Cortex of kidney (tissue), 1 donor: ENCODE results near the gene TRPM3.
"Not testable (repeated sequence)": the region's sequence is repeated elsewhere in the genome, so short reads cannot be mapped to it uniquely, and the experiment has no call there.

Experiments used
- DNase-seq: peaks from one replicate; lab custom pipeline; 2025; lab: John Stamatoyannopoulos, UW

The TRPM3 gene

DNA sequence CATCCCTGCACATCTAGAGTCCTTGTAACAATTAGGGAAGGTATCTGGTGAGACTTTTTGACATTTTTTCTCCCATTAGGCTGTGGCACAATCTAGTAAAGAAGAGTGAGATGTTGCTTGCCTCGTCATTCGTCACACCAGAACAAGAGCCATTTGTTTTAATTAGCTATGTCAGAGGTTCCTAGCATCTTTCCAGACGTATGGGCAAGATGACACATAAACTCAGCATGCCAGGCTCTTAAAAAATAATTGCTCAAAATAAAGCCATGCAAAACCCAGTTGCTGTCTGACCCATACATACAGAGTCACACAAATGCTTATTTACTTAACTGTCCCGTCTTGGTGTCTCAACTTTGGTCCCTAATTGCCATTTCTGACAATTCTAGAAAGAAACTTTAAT, 125.9 kb downstream of the TRPM3 start:
- DNase-seq: no peak

DNA sequence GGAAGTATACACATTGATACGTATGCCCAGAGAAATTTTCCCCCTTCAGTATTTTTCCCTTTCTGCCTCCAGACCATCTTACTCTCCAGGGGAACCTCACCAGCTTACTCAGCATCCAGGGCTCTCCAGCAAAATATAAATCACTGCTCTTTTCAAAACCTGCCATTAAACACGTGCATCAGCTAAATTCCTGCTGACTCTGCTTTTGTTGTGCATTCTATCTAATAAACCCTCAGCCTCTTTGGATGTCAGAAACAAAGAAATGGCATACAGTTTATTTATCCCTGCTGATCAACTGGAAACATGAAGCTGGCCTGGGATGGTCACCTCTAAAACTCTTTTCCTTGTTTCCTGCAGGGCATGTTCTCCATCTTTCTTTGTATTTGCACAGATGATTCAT, 126.8 kb downstream of the TRPM3 start:
- DNase-seq: no peak

DNA sequence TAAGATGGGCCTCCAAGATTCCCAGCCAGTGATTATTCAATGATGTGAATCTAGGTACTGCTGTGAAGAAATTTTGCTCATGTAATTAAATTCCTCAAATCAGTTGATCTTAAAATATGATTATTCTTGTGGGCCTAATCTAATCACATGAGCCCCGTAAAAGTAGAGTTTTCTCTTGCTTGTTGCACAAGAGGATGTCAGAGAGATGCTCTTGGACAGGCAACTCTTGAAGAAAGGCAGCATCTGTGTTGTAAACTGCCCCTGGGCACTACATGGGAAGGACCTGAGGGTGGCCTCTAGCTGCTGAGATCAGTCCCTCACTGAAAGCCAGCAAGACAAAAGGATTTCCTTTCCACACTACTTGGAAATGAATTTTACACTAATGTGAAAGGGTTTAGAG, 132.9 kb downstream of the TRPM3 start:
- no peak for DNase-seq

DNA sequence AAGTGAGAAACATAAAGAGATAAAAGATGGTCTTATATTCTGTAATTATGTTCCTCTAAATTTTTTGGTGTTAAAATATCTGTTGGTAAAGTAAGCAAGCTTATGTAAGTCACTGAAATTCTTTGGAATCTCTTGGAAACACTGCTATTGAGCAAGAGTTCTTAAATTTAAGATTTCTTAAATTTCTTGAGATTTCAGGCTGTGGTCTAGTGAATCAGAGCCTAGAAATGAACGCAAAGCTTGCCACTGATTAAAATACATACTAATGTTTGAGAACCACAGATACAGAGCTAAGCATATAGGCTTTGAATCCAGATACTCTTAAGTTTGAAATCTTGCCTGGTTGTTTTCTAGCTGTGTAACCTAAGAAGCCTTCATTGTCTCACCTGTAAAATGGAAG, 133.4 kb downstream of the TRPM3 start:
- no peak for DNase-seq

DNA sequence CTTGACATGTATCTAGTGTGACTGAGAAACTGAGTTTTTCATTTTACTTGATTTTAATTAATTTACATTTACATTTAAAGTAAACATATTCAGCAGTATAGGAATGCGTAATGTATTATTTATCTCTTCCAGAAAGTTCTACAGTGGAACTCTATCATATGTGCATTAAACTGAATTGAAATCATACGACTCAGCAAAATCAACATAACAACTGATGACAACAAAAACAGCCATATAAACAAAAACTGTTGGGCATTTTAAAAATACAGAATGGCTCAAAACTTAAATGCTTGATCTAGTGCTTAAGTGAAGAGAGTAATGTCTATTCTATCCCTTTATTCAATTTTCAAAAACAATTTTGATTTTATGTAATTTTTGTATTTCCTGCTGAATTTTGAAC, 134.4 kb downstream of the TRPM3 start:
- no peak for DNase-seq

DNA sequence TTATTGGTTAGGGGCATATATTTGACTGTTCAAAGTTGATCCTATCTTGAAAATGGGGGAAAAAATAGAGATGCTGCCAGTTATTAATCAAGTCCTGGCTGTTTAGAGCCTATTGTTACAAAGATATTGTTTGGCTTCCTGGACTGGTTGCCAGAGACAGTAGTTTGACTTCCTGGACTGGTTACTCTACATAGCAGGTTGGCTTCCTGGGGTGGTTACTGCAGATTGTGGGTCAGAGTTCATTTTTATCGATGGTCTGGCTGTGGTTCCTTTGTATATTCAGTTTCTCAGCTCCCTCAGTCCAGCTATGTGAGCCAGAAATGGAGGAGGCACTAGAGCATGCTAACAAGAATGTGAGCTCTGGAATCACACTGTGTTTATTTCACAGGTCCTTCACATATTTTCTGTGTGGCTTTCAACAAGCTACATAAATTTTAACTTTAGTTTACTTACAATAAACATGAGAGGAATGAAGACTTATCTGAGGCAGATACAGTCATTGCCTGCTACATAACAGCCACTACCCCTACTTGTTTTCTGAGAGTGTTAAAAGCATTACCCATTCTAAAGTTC, 137.6 kb downstream of the TRPM3 start:
- no peak for DNase-seq

DNA sequence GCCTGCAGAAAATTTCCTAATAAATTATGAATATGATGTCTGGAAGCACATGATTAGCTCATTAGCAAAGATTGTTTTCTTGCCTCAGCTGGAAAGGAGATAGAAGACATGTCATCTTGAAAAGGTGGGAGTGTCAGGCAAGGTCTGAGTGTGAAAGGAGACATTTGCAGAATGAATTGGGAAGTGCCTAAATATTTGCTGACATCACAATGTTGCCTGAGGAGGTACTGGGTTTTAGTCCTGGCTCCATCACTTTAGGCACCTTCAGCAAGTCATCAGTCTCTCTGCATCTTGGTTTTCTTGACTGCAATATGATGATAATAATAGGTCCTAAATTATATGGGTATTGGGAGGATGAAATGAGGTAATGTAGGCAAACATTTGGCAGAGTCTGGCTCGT, 140.1 kb downstream of the TRPM3 start:
- DNase-seq: no peak

DNA sequence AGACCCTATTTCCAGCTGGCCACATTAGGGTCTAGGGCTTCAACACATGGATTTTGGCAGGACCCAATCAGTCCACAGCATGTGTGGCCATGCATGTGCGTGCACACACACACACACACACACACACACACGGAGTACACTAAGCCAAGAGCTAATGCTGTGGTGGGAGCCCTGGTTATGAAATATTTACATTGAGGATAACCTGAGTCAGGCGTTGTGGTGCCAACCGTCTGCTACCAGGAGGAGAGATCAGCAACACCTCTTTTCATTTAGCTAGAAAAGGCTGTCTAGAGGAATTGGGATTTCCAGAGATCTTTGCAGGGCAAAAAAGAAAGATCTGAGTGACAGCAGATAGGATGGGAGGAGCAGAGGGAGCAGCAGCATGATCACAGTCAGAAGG, 141.5 kb downstream of the TRPM3 start:
- DNase-seq: no peak

DNA sequence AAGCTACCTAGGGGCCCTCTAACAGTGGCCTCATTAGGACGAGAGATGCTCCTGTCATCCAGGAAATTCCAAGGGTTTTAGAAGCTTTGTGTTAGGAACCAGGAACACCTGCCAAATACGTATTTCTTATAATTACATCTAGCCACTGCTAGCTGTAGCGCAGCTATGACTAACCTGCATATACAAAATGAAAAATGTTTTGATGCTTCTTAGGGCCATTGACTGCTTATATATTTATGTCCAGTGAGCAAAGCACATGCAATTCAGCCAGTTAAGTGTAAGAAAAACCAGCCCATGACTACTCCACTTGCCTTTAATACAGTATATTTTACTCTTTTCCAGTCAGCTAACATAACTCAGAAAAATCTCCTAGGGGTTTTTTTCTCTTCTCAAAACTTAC, 143.3 kb downstream of the TRPM3 start:
- no peak for DNase-seq

DNA sequence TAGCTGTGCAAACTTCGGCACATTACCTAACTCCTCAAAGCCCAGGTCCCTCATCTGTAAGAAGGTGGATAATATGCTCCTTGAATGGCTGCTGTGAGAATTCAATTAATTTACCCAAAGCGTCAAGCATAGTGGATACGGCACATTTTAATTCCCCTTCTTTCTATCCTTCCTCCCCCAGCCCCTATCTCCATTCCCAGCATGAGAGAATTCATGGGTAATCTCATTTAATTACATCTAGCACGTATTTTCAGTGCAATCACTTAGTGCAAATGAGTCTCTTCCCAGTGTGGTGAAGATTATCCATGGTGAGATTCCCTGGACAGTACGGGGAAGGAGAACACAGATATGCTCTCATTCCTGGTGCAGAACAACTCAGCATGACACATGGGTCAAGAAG, 145.6 kb downstream of the TRPM3 start:
- DNase-seq: no peak

DNA sequence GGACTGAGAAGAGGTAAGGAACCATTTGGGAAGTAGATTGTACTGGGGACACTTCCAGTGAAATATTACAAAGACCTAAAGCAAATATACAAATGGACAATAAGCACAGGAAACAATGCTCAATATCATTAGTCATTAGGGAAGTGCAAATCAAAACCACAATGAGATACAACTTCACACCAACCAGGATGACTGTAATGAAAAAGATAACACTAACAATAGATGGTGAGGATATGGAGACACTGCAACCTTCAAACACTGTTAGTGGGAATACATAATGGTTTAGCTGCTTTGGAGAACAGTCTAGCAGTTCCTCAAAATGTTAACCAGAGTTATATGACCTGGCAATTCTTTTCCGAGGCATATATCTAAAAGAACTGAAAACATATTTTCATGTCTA, 149.7 kb downstream of the TRPM3 start:
- DNase-seq: no peak

DNA sequence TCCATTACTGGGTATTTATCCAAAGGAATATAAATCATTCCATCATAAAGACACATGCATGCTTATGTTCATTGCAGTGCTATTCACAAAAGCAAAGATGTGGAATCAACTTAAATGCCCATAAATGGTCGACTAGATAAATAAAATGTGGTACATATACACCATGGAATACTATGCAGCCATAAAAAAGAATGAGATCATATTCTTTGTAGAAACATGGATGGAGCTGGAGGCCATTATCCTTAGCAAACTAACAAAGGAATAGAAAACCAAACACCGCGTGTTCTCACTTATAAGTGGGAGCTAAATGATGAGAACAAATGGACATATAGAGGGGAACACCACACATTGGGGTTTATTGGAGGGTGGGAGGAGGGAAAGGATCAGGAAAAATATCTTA, 155.0 kb downstream of the TRPM3 start:
- not testable (repeated sequence) for DNase-seq

DNA sequence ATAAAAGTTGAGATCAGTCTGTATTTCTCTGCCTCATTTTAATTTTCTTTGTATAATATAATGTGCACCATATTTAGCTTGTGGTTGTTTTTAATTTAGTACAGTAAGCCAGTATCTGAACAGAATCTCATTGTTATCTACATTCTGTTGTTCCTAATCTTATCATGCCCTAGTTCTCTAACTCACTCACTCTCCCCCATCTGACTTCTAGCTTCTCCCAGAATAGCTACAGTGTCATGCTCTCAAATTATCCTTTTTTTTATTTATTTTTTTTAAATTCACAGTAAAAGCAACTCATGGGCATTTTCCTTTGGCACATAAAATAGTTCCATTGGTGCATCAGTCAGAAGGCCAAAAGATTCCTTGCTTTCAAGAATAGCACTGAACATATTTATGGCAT, 156.6 kb downstream of the TRPM3 start:
- DNase-seq: no peak

DNA sequence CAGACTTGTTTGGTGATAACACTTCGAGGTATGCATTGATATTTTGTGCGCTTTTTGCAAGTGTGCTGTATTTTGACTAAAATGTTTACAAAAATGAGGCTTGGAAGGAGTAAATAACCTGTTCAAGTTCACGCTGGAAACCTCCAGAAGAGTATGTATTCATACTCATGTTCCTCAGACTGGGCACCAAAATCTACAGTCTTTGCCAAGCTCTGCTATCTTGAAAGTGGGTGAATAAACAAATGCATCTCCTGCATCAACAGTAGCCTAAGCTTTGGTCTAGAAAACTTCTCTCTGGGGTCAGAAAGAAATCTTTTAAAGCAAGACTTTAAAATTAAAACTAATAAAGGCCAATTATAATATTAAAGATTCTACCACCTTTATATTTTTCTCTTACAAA, 157.9 kb downstream of the TRPM3 start:
- no peak for DNase-seq

DNA sequence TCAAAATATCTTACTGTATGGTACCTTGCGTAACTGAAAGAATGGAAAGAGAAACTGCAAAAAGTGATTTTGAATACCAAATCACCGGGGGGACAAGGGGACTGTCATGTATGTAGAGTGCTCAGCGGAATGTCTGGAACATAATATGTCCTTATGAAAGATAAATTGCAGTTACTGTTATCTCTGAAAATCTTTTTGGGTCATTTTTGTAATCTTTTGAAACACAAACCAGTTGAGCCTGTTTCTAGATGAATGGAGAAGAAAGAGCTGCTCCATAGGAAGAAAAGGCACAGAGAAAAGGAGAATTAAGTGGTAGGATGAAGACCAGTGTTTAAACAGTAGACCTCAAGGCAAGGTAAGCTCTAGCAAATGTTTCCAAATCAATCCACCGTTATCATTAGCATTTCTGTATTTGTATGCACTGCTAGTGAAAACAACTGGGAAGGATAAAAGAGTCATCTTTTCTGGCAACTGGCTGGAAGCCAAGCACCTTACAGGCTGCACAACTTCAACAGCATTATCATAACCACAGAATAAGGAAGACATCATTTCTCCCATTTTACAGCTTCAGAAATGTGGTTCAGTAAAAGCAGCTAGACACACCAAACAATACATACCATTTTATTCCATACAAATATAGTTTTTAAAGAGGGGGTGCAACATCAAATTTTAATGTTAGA, 158.5 kb downstream of the TRPM3 start:
- no peak for DNase-seq

DNA sequence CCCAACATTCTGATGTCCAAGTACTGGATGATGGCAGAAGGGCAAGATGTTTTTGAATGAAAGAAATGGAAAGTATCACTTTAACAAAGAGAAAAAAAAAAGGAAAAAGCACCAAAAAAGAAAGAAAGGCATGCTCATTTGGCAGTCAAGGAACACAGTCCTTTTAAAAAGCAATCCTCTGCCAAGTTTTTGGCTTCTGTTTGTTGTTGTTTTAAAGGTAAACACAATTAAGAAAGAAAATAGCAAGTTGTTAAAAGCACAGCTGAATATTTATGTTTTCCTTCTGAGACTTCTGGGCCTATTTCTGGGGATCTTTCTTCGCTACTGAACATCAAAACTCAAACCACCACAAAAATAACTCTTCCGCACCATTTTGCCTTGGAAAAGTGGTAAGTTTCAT, 162.1 kb downstream of the TRPM3 start:
- DNase-seq: no peak

DNA sequence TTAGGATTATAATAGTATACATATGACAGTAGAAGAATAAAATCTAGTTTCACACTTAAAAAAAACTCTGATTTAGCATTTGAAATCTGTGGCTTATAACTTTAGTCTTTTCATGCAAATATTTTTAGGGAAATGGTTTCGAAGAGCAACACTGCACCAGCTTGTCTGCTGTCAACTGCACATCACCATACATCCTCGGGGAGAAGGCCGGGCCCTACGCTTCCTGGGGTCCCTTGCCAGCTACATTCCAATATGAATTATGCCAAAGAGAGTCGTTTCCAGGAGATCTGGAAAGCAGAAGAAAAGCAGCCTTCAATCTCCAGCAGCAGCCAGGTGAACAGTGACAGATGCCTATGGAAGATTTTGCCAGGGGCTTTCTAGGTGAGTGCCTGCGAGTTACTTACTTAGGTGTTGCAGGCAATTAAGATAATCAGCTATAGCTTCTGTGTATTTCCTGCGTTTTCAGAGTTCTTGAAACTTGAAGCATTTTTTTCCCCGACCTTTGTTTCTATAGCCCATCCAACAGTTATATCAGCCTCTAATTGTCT, 166.8 kb downstream of the TRPM3 start:
- DNase-seq: no peak

DNA sequence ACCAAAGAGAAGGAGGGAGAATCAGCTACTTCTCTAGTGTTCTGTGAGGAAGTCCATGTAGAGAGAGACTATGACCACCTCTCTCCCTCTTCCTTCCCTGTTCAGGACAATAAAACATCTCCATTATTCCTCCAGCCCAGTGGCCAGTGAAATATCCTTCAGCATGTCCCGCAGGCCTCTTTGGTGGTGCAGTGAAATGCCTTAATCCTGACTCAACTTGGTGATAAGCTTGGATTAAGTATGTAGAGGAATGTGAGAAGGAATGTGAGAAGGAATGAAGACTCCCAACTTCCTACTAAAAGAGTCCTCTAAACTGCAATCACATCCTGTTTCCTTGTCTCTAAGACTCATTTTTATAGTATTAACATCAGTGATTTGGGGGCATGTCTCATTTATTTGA, 167.3 kb downstream of the TRPM3 start:
- DNase-seq: no peak

DNA sequence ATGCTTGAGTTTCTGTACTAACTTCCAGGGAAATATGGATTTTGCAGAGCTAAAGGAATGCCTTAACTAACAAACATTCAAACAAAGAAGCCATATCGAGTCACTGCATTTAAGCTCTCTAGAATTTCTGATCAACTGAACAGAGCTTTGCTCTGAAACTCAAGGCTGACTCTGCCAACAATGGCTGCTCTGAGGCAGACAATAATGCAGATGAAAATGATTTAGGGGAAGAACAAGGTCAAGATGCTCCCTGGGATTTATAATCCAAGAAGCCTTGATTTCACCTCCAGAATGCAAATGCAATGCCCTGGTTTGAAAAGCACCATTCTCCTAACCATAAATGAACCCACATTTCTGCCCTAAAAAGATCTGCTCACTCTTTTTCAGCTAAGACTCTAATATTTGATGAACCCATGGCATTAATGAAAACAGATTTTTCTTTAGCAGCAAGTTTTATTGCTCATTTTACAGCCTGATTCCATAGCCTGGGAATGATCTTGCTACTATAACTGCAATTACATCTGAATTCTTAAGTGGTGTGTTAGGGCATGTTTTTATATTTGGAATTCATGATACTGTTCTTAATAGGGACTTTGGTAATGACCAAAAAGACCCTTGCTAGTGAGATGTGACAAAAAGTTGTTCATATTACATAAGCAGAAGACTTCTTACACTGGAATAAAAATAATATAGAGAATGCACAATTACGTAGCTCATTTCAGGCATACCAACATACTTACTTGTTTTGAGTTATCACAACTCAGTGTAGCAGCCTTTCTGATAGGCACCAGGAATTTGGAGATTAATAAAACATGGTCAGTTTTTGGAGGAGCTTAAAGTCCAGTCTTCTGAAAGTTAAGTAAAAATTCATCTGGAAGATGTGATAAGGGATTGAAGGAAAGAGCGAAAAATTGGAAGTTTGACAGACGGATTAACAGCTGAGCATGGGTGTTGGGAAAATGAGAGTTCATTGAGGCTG, 169.4 kb downstream of the TRPM3 start:
- DNase-seq: no peak

DNA sequence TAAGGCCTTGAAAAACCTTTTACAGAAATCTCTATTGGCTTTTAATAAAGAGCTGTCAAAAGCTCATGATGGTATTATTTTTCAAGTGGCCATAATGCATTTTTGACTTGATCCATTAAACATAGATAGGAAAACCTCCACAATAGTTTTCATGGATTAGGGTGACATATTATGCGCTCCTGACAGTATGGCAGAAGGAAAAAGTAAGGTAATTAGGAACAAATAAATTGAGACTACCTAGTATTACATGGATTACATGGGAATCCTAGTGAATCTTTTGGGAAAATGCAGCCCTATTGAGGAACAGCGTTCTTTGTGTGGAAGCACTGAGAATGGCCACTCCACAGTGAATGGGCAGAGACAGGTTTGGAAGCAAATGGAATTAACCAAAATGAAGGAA, 171.2 kb downstream of the TRPM3 start:
- DNase-seq: no peak

DNA sequence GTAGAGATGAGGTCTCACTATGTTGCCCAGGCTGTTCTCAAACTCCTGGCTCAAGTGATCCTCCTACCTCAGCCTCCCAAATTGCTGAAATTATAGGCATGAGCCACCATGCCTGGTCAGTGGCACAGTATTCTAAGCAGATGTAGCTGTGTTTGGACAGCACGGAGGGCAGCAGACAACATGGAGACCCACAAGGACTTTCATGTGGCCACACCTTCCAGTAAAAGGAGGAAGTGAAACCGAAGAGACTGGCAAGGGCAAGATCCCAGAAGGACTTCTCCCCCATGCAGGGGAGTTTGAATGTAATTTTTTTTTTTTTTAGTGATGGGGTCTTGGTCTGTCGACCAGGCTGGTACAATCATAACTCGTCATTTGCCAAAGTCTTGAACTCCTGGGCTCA, 172.2 kb downstream of the TRPM3 start:
- no peak for DNase-seq

DNA sequence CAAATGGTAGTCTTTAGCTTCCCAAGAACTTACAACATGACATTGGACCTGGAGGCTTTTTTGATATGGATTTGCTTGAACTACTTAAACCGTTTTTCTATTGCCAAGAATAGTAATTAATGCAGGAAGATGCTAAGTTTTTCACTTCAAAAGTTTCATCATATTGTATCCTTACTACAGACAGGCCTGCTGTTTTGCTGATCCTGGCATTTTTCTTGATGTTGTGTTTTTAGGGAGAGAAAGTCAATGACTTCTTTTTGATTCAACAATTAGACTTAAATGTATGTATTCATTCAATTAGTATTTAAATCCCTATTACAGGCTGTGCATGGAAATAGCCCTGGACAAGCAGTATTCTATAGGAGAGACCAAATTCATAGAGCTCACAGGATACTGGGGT, 172.7 kb downstream of the TRPM3 start:
- no peak for DNase-seq

DNA sequence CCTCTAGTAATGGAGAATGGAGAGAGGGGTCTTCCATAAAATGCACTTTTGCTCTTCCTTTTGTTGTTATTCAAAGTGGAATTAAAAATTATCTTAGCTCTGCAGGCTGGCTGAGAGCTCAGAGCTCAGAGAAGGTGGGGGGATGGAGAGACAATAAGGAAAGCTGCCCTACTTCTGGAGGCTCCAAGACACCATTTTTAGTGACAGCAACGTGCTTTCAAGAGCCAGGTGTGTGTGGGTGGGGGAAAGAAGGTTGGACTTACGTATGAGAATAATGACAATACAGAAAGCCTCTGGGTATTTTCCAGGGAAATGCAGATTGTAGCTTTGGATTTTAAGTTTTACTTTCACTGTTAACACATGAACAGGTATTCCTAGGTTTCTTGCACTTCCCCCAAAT, 173.9 kb downstream of the TRPM3 start:
- no peak for DNase-seq
